Measurements from ENCODE around the gene ERF.

ERF gene

GRCh38 chr19:42206871-42207755 is 47.8 kb downstream of the ERF start:
- DNase-seq, result no peak

- no peak for DNase-seq
These were observed 50.3 kb downstream of the ERF start for GRCh38 chr19:42204664-42205063.

DNA sequence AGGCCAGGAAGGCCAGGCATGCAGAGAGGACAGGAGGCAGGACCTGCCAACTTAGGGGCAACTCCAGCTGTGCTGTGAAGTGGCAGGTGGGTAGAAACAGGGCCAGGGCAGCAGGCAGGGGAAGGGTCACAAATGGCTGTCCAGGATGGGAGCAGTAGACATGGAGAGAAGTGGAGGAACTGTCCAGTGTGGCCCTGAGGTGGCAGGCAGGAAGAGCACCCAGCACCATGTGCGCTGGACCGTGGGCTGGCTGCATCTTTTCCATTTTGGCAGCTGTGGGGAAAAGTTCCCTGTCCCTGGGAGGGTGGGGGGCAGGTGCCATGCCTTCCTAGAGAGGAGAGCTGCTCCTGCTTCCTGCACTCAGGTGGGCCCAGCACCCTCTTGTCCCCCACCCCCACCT is 51.2 kb downstream of the ERF start:
- DNase-seq, result no peak

- no peak for DNase-seq
These were observed 52.5 kb downstream of the ERF start for GRCh38 chr19:42202290-42202880.

GRCh38 chr19:42201489-42202289 is 53.2 kb downstream of the ERF start:
- no peak for DNase-seq

DNA sequence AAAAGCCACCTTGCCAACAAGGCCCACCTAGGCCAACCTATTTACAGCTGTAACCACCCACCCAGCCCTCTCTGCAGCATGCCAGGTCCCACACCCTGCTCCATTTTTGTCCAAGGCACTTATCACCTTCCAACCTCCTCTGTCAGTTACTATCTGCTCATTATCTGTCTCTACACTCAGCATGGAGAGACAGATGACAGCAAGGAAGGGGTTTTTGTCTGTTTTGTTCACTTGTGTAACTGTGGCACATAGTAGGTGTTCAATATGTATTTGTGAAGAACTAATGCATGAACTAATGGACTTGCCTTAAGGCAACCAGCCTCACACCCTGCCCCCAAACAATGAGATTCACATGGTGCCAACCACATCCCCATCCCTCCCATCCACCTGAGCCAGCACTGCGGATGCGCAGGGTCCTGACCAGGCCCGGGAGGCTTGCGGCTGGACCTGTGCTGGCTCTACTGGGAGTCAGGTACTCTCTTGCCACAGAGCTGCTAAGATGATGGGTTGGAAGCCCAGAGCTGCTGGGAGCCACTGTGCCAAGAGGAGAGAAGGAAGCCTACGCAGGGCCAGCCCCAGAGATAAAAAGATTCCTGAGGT is 54.7 kb downstream of the ERF start:
- DNase-seq, result no peak

GRCh38 chr19:42199440-42200115 is 55.4 kb downstream of the ERF start:
- peak; percentile 50 for DNase-seq

DNA sequence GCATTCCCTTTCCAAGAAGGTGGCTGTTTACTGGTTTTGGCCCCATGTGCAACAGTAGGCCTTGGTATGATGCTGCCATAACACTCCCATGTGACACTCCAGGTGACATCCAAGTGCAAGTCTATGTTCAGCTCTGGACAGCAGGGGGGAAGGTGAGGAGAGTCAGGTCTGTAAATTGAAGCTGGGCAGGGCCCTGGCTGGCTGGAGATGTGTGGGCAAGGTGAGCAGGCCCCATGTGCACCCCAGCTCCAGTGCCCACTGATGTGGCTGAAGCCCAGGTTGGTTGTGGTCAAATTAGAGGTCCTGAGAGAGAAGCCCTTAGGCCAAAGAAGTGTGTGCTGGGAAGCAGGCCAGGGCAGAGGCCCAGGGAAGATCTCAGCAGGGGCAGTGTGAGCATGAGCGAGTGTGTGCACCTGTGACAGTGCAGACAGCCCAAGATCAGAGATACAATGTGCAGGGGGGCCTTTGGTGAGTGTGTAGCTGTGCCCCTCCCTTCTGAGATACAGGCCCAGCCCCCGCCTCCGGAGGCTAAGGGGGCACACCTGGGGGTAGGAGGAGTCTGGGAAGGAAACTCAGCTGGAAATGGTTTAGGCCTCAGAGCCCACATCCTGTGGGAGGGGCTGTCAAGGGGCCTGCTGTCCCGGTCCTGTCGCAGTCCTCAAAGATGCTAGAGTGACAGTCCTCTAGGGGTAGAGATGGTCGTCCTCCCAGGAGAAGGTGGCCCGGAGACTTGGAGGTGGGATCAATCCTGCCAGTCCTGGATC is 56.1 kb downstream of the ERF start:
- no peak for DNase-seq
